Glomerular visceral epithelial cell (primary cell): Measurements from ENCODE around the gene FAIM2.
A peak's percentile ranks its signal among the peaks of the same experiment; 100 is the strongest.
"Not testable (repeated sequence)": the region's sequence is repeated elsewhere in the genome, so short reads cannot be mapped to it uniquely, and the experiment has no call there.

Source experiments
- DNase-seq: peaks from one replicate; pipeline ENCODE4 v3.0.0-alpha.2; 2016; ENCODE audit errors: extremely low spot score

Gene FAIM2

DNA sequence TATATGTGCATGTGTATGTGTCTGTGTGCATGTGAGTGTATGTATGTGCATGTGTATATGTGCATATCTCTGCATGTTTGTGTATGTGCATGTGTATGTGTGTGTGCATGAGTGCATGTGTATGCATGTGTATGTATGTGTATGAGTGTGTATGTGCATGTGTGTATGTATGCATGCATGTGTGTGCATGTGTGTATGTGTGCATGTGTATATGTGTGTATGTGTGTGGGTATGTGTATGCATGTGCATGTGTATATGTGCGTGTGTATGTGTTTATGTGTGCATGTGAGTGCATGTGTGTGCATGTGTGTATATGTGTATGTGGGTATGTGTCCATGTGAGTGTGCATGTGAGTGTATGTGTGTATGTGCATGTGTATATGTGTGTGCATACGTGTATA, 24.6 kb downstream of the FAIM2 start:
- DNase-seq: not testable (repeated sequence)

GRCh38 chr12:49878021-49878420, 25.7 kb downstream of the FAIM2 start:
- DNase-seq: no peak

GRCh38 chr12:49877066-49877465, 26.6 kb downstream of the FAIM2 start:
- no peak for DNase-seq

GRCh38 chr12:49876070-49876469, 27.6 kb downstream of the FAIM2 start:
- DNase-seq: no peak

DNA sequence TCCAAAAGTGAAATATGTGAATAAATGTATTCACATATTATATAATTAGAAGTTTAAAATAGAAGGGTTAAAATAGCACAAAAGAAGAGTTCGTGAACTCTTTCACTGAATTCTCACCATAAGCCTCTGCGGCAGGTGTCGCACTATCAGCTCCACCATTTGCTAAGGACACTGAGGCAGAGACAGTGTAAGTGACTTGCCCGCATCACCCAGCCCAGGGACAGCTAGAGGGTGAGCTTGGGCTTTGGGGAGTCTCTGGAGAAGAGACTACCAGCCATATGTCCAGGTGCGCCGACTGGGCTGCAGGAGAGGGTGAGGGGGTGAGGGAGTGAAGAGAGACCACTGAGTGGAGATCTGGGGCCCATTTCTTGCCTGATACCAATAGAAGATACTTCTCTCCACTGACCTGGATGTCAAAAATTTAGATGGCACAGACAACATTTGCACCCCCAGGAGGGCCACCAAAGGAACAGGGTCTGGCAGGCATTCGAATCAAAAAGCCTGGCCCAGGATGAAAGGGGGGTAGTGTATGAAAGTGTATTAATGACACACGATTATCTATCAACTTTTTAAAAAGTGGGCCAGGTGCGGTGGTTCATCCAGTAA, 28.5 kb downstream of the FAIM2 start:
- DNase-seq: no peak

DNA sequence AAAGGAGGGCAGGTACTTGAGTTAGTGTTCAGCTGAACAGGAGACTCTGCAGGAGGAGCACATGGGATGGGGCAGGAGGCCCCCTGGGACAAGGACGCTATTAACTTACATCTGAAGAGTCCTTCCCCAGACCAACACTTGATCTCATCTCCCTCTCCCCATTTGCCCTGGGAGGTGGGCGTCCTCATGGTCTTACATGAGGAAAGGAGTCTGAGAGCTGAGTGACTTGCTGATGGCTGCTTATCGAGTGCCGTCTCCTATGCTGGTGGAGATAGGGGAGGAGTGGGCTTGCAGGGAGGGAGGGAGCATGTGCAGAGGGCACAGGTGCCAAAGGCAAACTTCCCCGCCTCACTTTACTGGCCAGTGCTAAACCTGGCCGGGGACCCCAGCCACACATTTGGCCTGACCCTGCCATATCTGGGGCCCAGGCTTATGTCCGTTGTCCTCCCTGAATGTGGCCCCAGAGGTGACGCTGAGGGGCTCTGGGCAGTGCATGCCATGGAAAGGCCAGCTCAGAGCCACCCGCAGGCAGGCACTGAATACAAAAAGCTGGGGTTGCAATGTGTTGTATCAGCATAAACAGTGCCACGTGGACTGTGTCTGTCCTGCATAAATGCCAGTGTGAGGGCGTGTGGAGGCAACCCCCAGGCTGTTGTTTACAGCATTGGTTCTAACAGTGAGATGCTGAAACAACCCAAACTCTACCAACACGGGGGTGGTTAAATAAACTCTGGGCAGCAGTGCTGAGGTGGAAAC, 29.4 kb downstream of the FAIM2 start:
- no peak for DNase-seq

- no peak for DNase-seq
Measured at GRCh38 chr12:49873361-49873934, 30.3 kb downstream of the FAIM2 start.

DNA sequence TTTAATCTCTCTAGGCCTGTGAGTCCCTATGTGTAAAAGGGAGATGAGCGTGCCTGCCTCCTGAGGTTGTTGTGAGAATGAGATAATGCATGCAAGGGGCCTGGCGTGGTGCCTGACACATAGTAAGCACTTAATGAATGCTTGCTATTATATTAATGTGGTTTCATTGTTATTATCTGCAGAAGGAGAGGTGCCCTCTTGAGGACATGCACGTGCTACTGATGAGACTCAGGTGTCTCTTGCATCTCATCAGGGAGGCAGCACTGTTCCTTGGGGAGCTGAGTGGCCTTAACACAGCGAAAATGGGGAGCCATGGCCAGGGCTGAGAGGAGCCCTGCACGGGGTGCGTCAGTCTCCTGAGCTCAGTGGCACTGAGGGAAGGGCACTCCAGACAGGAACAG, 30.9 kb downstream of the FAIM2 start:
- no peak for DNase-seq

DNA sequence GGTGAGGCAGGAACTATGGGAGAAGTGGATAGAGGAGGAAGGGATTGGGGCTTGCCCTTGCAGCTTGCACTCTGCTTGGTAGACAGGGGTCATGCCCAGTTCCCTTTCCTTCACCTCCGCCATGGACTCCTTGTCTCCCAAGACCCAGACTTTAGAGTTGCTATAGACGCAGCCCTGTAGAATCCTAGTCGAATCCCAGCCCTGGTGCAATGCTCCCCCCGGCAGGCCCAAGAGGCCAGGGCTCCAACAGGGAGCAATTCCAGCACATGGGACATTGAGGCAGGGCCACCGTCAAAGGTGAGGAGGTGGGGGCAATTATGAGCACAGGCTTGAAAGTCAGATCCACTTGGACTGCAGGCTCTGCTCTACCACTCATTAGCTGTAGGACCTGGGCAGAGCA, 31.3 kb downstream of the FAIM2 start:
- no peak for DNase-seq

- not testable (repeated sequence) for DNase-seq
Measured at GRCh38 chr12:49871811-49872251, 31.9 kb downstream of the FAIM2 start.

DNA sequence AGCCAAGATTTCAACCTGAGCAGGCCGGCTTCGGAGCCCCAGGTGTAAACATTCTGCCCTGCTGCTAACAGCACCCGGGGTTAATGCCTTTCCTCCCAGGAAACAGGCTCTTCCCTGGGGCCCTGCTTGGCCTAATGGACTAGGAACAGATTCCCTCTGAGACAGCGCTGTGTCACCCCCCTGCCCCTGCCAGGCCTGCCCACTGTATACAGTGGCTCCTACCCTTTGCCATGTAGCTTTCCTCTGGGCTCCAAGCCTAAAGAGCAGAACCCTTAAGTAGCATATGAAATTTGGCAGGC, 32.5 kb downstream of the FAIM2 start:
- DNase-seq: no peak

DNA sequence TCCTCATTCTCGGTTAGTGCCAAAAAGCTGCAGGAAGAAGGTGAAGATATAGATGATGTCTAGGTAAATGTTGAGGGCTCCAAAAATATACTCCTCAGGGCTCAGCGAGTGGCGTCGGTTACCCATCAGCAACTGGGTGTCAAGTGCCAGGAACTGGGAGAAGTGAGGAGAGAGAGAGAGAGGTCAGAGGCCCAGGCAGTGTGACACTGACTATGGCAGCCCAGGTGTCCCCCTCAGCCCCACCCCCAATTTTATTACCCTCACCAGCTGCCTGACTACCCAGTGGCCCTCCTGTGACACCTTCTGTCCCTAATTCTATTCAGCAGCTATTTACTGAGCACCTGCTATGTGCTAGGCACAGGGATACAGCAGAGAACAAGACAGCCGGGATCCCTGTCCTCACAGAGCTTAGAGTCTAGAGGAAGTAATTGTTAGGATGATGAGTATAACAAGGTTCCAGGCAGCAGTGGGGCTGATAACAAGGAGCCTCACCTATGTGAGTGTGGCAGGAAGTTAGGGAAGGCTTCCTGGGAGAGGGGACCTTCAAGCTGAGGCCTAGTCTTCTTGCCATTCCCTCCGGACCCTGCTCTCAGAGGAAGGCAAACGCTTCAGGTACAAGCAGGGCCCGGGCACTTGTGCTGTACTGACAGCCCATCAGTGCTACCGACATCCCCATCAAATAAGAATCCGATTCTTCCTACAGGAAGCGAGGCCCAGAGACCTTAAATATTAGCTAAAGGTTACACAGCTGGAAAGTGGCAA, 33.0 kb downstream of the FAIM2 start:
- no peak for DNase-seq

DNA sequence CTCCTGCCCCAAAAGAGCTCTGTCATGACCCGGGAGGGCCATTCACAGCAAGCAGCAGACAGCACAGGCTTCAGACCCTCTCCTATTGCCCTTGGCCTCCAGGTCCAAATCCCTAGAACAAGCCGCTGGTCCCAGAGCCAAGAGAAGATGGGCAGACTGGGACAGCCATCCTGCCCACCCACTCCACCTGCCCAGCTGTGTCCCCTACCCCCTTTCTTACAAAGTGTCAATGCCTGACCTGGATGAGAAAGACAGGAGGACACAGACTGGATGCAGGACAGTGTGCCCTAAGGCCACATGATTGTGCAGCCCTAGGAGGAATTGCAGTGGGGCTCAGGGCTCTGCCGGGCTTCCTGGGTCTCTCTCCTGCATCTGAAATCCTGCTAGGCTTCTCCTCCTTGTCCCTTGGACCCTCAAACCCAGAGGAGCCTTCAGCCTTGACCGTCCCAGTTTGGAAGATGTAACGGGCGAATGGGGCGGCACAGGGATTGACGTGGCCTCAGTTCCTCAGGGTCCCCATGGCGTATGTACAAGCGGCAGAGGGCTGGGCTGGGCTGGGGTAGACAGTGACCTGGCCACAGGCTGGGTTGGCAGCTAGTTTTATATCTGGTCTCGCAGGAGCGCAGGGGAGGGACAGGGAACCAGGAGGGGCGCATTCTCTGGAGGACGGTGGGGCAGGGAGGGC, 33.7 kb downstream of the FAIM2 start:
- DNase-seq: no peak

DNA sequence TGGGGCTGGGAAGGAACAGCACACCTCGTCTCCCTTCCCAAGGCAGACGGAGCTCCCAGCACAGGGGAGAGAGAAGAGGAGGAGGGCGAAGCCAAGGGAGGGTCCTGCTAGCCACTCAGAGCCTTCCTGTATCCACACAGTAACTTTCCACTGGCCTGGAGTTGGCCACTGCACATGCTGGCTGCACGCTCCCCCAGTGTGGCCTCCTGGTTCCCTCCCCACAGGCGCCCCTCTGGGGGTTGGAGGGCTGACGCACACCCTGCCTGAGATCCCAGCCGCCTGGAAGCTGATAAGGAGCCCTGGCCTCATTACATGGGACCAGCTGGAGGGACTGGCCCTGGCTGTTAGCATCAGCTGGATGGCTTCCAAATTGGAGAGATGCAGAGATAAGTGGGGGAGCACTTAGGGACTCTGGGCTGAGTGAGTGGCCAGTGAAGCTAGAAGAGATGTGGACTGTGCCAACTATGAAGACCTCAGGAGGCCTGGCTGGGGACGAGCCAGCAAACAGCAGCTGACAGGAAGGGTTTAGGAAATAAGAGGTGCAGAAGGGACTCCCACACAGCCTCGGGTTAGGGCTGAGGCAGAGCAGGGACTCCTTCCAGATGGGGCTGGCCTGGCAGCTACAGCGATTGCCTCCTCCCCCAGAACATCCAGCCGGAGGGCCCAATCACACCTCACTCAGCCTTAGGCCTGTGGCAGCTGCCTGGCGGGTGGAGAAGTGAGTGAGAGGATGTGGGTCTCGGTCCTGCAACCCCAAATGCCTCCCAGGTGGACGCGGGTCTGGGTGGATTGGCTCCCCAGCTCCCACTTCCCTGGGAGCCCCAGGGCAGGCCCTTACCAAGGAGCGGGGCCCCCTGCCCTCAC, 34.5 kb downstream of the FAIM2 start:
- peak; percentile 7 for DNase-seq

- no peak for DNase-seq
Measured at GRCh38 chr12:49868449-49868848, 35.3 kb downstream of the FAIM2 start.

- DNase-seq: no peak
Measured at GRCh38 chr12:49867570-49868341, 35.9 kb downstream of the FAIM2 start.

DNA sequence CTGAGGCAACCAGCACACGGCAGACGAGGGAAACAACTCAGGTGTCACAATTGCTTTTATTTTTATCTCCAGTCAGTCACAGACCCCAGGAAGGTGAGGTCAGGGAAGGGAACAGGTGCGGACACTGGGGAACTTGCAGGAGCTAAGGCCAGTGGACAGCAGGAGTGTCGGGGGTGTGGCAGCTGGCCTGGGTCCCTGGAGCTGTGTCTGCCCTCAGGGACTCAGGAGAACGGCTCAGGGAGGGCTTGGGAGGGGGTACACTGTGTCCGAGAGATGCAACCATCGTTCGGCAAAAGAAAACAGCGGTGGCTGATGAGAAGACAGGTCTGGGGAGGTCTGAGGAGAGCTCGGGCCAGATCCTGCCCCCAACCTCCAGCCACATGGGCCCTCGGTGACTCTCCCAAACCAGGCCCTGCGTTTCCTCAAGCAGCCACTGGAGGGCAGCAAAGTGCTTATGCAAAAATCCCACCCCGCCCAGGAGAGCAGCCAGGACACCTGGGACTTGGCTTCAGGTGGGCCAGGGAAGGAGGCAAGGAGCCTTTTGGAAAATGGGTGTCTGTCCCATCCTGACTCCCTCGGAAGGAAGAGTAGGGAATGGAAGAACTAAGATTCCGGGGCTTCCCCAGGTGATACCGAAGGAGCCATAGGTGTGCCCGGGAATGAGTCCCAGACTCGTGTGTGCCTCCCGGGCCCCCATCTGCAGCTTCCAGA, 36.7 kb downstream of the FAIM2 start:
- DNase-seq: peak; percentile 62

GRCh38 chr12:49865782-49866135, 37.9 kb downstream of the FAIM2 start:
- no peak for DNase-seq

DNA sequence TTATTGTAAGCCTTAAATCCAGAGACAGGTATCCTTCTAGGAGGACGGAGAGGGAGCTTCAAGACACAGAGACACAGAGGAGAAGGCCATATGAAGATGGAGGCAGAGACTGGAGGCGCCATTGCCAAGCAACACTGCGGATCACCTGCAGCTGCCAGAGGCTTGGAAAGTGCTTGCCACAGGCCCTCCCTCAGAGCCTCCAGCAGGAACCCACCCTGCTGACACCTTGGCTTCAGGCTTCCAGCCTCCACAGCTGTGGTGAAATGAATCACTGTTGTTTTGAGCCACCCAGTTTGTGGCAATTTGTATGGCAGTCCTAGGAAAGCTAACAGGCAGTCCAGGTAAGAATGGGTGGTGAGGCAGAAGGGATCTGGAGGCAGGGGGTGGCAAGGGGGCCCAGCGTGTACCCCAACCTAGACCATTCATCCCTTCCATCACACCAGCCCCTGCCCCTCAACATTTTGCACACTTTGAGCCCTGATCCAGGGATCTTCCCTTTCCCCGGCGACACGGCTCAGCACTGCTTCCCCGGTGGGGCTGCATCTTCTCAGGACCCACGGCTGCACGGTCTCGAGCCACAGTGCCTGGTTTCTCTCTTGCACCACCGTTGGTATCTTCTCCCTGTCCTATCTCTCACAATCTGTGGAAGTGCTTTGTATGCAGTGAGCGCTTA, 38.5 kb downstream of the FAIM2 start:
- no peak for DNase-seq
